Measurements from ENCODE around the gene GMPR.

DNA sequence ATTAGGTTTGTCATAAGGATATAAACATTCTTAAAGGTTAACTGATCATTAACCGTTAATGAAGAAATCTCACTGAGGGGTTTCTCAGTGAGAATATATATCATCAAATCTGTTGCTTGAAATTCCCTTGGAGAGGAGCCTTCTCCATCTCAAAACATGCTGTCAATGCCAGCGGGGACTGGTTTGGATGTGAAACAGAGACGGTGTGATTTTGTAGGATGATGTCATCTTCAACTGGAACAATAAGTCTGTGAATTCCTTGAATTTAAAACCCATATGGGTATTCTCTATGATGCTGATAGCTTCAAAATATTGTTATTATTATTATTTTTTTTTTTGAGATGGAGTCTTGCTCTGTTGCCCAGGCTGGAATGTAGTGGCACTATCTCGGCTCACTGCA is 75.9 kb downstream of the GMPR start:
- TF ChIP-seq POLR2A (IDR thresholded peaks at IDR 0.05) (no peak), EP300 (IDR thresholded peaks at IDR 0.05) (no peak)
- TF ChIP-seq, protein P1, sequence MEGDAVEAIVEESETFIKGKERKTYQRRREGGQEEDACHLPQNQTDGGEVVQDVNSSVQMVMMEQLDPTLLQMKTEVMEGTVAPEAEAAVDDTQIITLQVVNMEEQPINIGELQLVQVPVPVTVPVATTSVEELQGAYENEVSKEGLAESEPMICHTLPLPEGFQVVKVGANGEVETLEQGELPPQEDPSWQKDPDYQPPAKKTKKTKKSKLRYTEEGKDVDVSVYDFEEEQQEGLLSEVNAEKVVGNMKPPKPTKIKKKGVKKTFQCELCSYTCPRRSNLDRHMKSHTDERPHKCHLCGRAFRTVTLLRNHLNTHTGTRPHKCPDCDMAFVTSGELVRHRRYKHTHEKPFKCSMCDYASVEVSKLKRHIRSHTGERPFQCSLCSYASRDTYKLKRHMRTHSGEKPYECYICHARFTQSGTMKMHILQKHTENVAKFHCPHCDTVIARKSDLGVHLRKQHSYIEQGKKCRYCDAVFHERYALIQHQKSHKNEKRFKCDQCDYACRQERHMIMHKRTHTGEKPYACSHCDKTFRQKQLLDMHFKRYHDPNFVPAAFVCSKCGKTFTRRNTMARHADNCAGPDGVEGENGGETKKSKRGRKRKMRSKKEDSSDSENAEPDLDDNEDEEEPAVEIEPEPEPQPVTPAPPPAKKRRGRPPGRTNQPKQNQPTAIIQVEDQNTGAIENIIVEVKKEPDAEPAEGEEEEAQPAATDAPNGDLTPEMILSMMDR (IDR thresholded peaks at IDR 0.05) = no peak
